Body of pancreas (tissue), 4 donors: ENCODE measurements around the gene ENPP3. TPM values are rescaled to one million over a fixed set of nuclear protein-coding genes. Genes with fewer than 3 reads are reported as not detected.

Source experiments
- ATAC-seq: fragments of 150-250 bp; one replicate; pipeline ENCODE4 v1.9.1; 2016
- DNase-seq, 4 donors: peaks; one replicate each; pipeline ENCODE4 v3.0.0-alpha.2; 2019
- H3K27ac ChIP-seq, 4 donors: fragments of 200-600 bp; sonication (generic); 1 replicate in 3 of 4; 2 replicates in 1 of 4; pipeline versions ENCODE4 v1.5.1 to v1.6.1; 2016 to 2019; ENCODE audit warnings: mild to moderate bottlenecking in 1 of 4, mixed read lengths in 1 of 4, moderate library complexity in 1 of 4
- H3K27me3 ChIP-seq, 2 donors: fragments of 200-600 bp; sonication (generic); one replicate each; pipeline ENCODE4 v1.6.0; 2016; ENCODE audit warnings: mild to moderate bottlenecking in 1 of 2
- H3K36me3 ChIP-seq, 2 donors: fragments of 200-600 bp; sonication (generic); replicated peaks in 1 of 2; 2 replicates each; pipeline ENCODE4 v1.5.1; 2016; ENCODE audit warnings: low read depth in 2 of 2; ENCODE audit not compliant: insufficient read depth in 1 of 2
- H3K4me1 ChIP-seq: fragments of 200-600 bp; sonication (generic); one replicate; pipeline ENCODE4 v1.6.0; 2016
- H3K4me3 ChIP-seq, 2 donors: fragments of 200-600 bp; sonication (generic); 1 replicate in 1 of 2; 2 replicates in 1 of 2; pipeline ENCODE4 v1.5.1; 2016 to 2019
- H3K9me3 ChIP-seq, 3 donors: fragments of 200-600 bp; sonication (generic); 1 replicate in 2 of 3; 2 replicates in 1 of 3; pipeline ENCODE4 v1.5.1; 2016
- CTCF ChIP-seq, 7 experiments: fragments of 450-650 bp in 4 of 7; fragments of 200-600 bp in 3 of 7; sonication (generic) in 3 of 7; IDR thresholded peaks; one replicate each; pipeline ENCODE4 v1.5.1; 2016 to 2019; ENCODE audit warnings: antibody characterized with exemption in 7 of 7
- POLR2A ChIP-seq, 3 donors: fragments of 450-650 bp; IDR thresholded peaks; one replicate each; pipeline ENCODE4 v1.6.1; 2016; ENCODE audit warnings: antibody characterized with exemption in 3 of 3, mild to moderate bottlenecking in 2 of 3
- WGBS, 2 donors: methylation state at CpG; one replicate each; pipeline ENCODE4 v1.1.5; 2017; 5-methylcytosine and 5-hydroxymethylcytosine counted together
- intact Hi-C: fragments of 100-400 bp; cut with DNase I; formaldehyde crosslinking; loops from one replicate; pipeline ENCODE4 v1.15.1; 2023
- total RNA-seq, 2 donors: library from RNA; depleted of rRNA; stranded (reverse); fragments of >200 nt; gene quantifications; one replicate each; pipeline ENCODE4 v1.1.0, GENCODE V29; 2016

ENPP3 gene
- total RNA-seq, 2 donors from 2014 or later: 0.26 TPM; not detected in 1

GRCh38 chr6:131763749-131764148, 126.6 kb downstream of the ENPP3 start:
- DNase-seq (no peak), ATAC-seq (no peak)
- Histone ChIP-seq H3K9me3 (no peaks in the 10 kb centered on the region), H3K27ac (no peak overlapping the region), H3K27me3 (no peaks in the 10 kb centered on the region), H3K4me1 (no peaks in the 10 kb centered on the region), H3K36me3 (no peaks in the 10 kb centered on the region), H3K4me3 (no peak overlapping the region)
- intact Hi-C loops: no loop called here
- TF ChIP-seq POLR2A (IDR thresholded peaks at IDR 0.05) (no peak), CTCF (IDR thresholded peaks at IDR 0.05) (no peak)
- WGBS, 2 donors: 50 to 76% methylated on average over 1 of the region's 1 CpG

DNA sequence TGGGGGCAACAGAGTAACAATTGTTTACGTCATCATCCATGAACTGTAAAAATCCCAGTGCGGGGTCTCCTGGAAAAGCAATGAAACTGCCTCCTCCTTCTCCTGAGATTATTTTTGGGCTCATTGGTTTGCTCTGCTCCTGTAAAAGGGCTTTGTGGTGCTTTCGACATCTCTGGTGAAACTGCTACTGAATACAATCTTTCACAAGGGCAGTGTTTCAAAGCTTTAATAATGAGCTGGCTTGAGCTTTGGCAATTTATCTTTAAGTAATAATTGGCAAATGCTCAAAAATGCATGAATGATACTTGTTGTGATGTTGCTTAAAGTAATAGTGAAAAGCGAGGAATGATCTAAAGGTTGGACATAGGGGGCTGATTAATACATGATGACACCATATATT, 127.2 kb downstream of the ENPP3 start:
- ATAC-seq (no peak), DNase-seq (no peak)
- no peak overlapping the region for H3K27ac ChIP-seq
- intact Hi-C loops: no loop called here
- no peaks in the 10 kb centered on the region for H3K27me3 ChIP-seq
- no peaks in the 10 kb centered on the region for H3K9me3 ChIP-seq
- TF ChIP-seq POLR2A (IDR thresholded peaks at IDR 0.05) (no peak), CTCF (IDR thresholded peaks at IDR 0.05) (no peak)
- H3K4me1 ChIP-seq: no peaks in the 10 kb centered on the region
- H3K4me3 ChIP-seq: no peak overlapping the region
- WGBS, 2 donors: 65 to 73% methylated on average over 4 of the region's 4 CpGs
- no peaks in the 10 kb centered on the region for H3K36me3 ChIP-seq

DNA sequence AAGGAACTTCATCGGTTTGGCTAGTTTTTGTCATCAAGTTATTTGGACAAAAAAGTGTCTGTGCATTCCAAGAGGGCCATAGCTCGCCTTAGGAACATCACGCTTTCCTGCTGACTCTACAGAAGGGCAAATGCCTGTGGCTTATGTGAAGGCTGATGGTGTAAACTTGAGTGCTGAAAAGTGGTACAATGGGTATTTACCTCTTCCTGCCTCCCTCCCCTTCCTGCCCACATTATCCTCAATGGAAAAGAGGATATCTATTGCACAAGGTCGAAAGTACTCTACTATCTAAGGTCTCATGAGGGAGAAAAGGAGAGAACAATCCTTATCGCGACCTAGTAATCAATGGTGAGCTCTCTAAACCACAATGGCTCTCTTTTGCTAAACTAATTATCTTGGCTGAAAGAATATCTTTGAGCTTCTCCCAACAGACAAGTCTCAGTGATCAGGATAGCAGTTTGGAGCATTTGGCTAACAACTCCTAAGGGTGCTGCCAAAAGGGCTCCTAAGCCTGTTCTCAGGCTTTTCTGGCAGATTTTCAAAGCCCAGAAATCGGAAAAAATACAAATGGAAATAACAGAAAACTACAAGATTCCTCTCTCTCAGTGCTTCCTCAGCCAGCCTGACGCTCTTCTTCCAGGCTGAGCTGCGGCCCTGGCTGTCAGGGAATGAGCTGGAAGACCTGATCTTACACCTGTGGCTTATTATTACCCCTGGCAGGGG, 128.1 kb downstream of the ENPP3 start:
- Histone ChIP-seq H3K4me3 (no peak overlapping the region), H3K27ac (no peak overlapping the region), H3K27me3 (no peaks in the 10 kb centered on the region), H3K9me3 (no peaks in the 10 kb centered on the region), H3K4me1 (no peaks in the 10 kb centered on the region), H3K36me3 (no peaks in the 10 kb centered on the region)
- TF ChIP-seq POLR2A (IDR thresholded peaks at IDR 0.05) (no peak), CTCF (IDR thresholded peaks at IDR 0.05) (no peak)
- ATAC-seq (no peak), DNase-seq (no peak)
- WGBS, 2 donors: 66 to 74% methylated on average over 9 of the region's 9 CpGs
- intact Hi-C loops: no loop called here

- TF ChIP-seq POLR2A (IDR thresholded peaks at IDR 0.05) (no peak), CTCF (IDR thresholded peaks at IDR 0.05) (no peak)
- H3K4me1 ChIP-seq: no peaks in the 10 kb centered on the region
- DNase-seq (no peak), ATAC-seq (no peak)
- no peak overlapping the region for H3K4me3 ChIP-seq
- no peaks in the 10 kb centered on the region for H3K9me3 ChIP-seq
- intact Hi-C loops: no loop called here
- H3K27me3 ChIP-seq: no peaks in the 10 kb centered on the region
- WGBS, 2 donors: 77 to 78% methylated on average over 4 of the region's 4 CpGs
- H3K27ac ChIP-seq: no peak overlapping the region
- no peaks in the 10 kb centered on the region for H3K36me3 ChIP-seq
These were observed 128.7 kb downstream of the ENPP3 start for GRCh38 chr6:131765804-131766135.

- H3K4me3 ChIP-seq: no peak overlapping the region
- intact Hi-C loops: no loop called here
- ATAC-seq: no peak
These were observed 129.5 kb downstream of the ENPP3 start for GRCh38 chr6:131766631-131767030.

More at GRCh38 chr6:131766631-131767030, 129.5 kb downstream of the ENPP3 start:
- TF ChIP-seq CTCF (IDR thresholded peaks at IDR 0.05) (no peak), POLR2A (IDR thresholded peaks at IDR 0.05) (no peak)
- no peak for DNase-seq
- no peaks in the 10 kb centered on the region for H3K36me3 ChIP-seq
- H3K9me3 ChIP-seq: no peaks in the 10 kb centered on the region
- H3K27ac ChIP-seq: no peak overlapping the region
- WGBS, 2 donors: 71 to 73% methylated on average over 2 of the region's 2 CpGs
- no peaks in the 10 kb centered on the region for H3K4me1 ChIP-seq
- H3K27me3 ChIP-seq: no peaks in the 10 kb centered on the region
